ENCODE results near the gene ZNF202.
"Not testable (repeated sequence)": the region's sequence is repeated elsewhere in the genome, so short reads cannot be mapped to it uniquely, and the experiment has no call there.

The ZNF202 gene

GRCh38 chr11:123738374-123738773, 3.1 kb downstream of the ZNF202 start:
- DNase-seq: no peak

- DNase-seq: no peak
Measured at GRCh38 chr11:123736769-123737168, 4.7 kb downstream of the ZNF202 start.

- DNase-seq: no peak
Measured at GRCh38 chr11:123729602-123730001, 11.9 kb downstream of the ZNF202 start.

DNA sequence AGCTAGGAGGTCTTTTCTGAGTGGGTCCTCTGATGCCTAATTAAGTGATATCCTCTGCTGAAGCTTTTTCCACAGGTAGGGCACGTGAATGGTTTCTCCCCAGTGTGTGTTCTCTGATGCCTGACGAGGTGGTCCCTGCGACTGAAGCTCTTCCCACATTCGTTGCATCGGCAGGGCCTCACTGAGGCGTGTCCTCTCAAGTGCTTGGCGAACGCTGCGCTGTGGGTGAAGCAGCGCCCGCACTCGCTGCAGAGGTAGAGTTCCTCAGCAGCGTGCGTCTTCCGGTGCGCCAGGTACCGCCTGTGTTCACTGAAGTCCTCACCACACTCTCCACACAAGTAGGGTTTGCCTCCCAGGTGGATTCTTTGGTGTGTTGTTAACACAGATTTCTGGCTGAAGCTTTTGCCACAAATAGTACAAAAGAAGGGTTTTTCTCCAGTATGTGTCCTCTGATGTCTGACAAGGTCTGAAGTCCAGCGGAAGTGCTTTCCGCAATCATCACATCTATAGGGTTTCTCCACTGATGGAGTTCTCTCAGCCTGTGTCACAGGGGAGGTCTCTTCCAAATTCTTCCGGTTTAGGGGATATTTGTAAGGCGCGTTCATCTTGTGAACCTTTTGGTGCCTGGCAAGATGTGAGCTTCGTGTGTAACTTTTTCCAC, 15.3 kb downstream of the ZNF202 start:
- DNase-seq: no peak

DNA sequence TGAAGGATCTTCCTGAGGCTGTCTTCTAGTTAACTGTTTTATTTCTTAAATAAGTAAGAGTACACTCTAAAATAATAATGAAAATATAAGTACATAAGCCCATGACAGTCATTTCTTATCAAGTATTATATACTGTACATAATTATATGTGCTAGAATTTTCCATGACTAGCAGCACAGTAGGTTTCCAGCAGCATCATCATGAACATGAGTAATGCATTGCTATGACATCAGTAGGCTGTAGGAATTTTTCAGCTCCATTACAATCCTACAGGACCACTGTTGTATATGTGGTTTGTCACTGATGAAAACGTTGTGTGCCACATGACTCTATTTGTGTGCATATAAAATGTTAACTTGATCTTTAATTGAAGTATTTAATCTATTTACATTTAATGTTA, 22.0 kb downstream of the ZNF202 start:
- no peak for DNase-seq

DNA sequence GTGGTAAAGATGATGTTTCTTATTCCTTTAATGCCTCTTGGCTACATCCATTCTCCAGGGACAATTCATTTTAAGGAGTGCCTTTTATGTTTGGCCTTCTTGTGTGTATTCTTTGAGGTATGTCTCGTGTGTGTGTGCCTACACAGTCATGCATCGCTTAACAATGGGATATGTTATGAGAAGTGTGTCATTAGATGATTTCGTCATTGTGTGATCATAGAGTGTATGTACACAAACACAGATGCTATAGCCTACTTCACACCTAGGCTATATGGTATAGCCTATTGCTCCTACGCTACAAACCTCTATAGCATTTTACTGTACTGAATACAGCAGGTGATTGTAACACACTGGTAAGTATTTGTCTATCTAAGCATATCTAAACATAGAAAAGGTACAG, 23.0 kb downstream of the ZNF202 start:
- DNase-seq: no peak

- DNase-seq: no peak
Measured at GRCh38 chr11:123718063-123718462, 23.4 kb downstream of the ZNF202 start.

DNA sequence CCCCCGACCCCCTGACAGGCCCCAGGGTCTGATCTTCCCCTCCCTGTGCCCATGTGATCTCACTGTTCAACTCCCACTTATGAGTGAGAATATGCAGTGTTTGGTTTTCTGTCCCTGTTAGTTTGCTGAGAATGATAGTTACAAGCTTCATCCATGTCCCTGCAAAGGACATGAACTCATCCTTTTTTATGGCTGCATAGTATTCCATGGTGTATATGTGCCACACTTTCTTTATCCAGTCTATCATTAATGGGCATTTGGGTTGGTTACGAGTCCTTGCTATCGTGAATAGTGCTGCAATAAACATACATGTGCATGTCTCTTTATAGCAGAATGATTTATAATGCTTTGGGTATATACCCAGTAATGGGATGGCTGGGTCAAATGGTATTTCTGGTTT, 28.8 kb downstream of the ZNF202 start:
- DNase-seq: not testable (repeated sequence)

GRCh38 chr11:123707606-123708205, 33.8 kb downstream of the ZNF202 start:
- peak; percentile 65 for DNase-seq

- no peak for DNase-seq
Measured at GRCh38 chr11:123707206-123707605, 34.3 kb downstream of the ZNF202 start.

DNA sequence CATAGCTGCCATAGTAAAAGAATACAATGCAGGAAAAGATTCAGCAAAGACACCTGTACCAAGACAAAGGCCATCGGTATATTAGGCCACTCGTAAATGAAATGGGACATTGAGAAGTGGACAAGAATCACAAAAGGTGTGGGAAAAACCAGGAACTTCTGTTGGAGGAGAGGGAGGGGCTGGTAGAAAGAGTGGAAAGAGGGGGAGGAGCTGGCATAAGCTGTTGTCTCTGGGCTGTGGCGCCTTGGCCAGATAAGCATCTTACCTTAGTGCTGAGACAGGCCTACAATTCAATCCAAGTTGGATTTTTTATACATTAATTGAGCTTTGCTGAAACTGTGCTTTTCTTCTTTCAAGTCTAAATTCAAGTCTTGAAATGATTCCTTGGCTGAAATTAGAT, 37.1 kb downstream of the ZNF202 start:
- DNase-seq: no peak

GRCh38 chr11:123702696-123703095, 38.8 kb downstream of the ZNF202 start:
- no peak for DNase-seq

DNA sequence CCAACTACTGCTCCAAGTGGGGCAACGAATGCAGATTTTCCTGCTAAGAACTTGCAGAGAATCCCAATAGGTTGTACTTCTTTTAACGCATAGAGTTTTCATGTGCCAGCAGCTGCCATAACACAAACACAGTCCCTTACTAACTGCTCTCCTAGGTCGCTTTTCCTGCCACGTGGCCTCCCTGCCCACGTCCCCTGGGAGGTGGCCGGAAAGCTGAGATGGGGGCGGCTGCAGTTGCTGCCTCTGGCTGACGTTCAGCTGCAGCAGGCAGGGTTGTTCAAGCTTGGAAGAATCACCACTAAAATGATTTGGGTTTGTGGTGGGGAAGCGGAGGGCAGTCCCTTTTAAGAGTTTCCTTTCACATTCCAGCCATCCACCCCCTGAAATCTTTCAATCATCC, 39.3 kb downstream of the ZNF202 start:
- DNase-seq: peak; percentile 25

- no peak for DNase-seq
Measured at GRCh38 chr11:123700772-123701171, 40.7 kb downstream of the ZNF202 start.

- no peak for DNase-seq
Measured at GRCh38 chr11:123698546-123699127, 42.8 kb downstream of the ZNF202 start.

DNA sequence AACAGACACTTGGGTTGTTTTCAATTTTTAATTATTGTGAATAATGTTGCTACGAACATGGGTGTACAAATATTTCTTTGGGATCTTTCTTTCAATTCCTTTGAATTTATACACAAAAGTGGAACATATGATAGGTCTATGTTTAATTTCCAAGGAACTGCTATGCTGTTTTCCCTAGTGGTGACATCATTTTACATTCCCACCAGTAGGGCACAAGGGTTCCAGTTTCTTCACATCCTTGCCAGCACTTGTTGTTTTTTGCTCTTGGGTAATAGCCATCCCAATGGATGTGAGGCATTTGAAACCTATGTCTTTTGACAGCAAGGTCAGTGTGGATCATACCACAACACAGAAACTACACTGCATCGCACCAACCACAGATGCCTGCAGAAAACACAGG, 45.3 kb downstream of the ZNF202 start:
- DNase-seq: no peak

- no peak for DNase-seq
Measured at GRCh38 chr11:123695231-123695630, 46.2 kb downstream of the ZNF202 start.

DNA sequence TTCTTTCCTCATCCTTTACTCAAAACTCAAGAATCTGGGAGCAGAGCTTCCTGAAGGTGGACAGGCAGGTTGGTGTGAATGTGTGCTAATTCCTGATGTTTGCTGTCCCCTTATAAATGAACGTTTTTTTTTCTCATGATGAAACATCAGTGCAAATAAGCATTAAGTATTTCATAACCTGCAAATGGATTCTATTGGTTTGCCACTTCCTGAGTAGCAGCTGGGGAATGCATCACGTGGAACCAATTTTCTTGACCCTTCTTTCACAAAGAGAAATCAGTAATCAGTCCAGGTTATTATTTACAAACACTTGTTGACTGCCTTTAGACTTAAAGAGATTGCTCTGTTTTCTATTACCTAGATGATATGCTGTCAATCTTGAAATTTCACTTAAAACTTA, 46.9 kb downstream of the ZNF202 start:
- no peak for DNase-seq

DNA sequence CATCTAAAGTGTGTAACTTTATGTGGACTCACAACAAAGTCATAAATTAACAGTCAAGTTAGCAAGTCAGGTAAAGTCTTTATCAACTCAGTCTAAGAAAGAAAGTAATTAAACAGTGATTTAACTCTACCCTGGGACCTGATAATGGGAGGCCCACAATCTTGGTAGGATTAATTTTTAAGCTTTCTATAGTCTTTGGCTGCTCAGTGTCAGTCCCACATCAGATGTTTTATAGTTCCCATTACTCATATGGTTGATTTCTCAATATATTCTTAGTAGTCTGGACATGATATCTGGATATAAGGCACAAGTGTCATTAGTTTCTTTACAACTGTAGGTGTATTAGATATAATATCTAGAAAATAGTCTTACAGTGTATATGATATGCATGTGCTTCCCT, 48.5 kb downstream of the ZNF202 start:
- DNase-seq: no peak

- no peak for DNase-seq
Measured at GRCh38 chr11:123690485-123690884, 51.0 kb downstream of the ZNF202 start.

DNA sequence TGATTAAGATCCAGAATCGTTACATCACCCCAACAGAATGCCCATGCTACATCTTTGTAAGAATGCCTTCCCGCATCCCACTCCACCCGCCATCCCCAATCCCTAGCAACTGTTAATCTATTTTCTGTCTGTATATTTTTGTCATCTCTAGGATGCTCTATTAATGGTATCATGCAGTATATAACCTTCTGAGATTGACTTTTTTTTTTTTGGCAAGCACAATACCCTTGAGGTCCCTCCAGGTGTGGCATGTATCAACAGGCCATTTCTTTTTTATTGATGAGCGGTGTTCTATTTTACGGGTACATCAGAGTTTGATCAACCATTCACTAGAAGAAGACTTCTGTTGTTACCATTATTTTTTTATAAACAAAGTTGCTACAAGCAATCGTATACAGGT, 56.9 kb downstream of the ZNF202 start:
- DNase-seq: no peak

DNA sequence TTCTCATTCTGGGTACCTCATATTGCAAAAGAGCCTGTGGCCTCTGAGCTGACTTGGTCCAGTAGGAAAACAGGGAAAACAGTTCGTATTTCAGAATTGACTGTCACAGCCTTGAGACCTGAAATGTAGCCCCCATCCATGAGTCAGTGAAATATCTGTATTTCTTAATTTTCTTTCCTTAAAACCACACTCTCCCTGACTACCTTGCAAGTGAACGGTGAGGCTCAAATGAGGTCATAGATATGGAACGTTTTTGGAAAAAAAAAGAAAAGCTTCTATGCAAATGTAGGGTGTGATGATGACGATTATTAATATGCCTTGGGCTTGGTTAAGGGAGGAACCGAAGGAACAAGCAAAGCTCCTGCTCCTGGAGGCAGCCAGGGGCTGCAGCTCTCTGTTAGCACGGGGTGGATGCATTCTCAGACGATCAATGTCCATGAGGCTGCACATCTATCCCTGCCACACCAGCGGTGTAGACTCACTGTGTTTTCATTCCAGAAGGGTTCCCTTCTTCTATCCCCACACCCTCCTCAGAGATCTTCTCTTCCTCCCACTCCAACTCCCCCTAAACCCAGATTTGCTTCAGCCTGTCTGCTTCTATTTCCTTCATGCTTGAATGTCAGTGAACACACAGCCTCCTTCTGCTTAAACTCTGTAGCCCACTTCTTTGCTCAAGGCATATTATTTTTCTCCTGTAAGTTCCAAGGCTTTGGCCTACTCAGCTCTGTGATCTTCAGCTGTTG, 57.9 kb downstream of the ZNF202 start:
- no peak for DNase-seq

DNA sequence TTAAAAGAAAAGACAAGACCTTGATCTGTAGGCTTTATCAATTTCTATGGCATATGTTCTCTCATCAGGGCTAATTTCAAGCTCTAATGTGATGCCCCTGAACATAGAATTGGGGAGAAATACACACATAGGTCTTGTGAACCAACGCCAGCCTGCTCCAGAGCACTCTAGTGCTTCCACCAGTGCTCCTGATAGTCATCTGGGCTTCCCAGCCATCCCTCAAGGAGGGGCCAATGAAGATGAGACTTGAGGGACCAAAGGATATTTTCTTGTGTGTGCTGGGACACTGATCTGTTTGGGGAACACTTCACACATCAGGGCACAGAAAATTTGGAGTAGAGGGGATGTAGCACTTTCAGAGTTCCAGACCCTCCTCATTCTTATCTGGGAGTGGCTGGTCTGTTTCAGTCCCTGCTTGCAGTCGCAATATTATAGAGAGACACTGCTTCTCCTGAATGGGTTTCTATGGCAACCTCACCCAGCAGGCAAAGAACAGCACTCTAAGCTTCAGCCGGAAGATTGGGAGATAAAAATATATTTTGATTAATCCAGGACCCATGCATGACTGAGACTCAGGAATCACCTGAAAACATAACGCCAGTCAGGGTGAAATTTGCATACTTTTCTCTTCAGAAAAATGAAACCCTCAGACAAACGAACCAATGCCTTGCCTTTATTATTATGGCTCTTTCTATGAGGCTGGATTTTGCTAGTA, 58.6 kb downstream of the ZNF202 start:
- no peak for DNase-seq
